ENCODE data around the gene AOC1.

Gene AOC1

DNA sequence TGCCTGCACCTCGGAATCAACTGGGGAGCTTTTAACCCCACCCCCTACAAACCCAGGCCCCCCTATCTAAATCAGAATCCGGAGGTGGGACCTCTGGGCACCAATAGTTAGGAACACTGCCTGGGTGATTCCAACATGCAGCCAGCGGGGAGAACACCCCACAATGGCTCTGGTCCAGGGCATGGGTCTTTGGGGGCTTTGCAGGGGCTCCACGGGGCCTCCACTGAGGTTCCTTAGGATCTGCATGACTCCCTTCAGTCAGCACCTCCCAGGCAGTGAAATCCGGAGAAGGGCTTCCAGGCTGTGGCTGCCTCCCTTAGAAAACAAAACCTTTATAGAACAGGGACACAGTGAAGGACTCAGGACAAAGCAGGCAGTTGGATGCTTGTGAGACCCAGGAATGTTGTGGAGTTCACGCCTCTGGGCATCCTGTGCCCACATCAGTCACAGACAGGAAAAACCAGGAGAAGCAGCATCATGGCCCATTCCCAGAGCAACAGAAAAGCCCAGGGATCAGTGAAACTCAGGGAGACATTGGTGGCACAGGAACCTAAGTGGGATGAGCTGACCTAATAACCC, 16.5 kb upstream of the AOC1 start:
- H3K36me3 ChIP-seq (ENCODE audit: insufficient read depth, insufficient read length, low read length), result no peaks in the 10 kb centered on the region
- DNase-seq (ENCODE audit: low read depth, low spot score), result no peak

DNA sequence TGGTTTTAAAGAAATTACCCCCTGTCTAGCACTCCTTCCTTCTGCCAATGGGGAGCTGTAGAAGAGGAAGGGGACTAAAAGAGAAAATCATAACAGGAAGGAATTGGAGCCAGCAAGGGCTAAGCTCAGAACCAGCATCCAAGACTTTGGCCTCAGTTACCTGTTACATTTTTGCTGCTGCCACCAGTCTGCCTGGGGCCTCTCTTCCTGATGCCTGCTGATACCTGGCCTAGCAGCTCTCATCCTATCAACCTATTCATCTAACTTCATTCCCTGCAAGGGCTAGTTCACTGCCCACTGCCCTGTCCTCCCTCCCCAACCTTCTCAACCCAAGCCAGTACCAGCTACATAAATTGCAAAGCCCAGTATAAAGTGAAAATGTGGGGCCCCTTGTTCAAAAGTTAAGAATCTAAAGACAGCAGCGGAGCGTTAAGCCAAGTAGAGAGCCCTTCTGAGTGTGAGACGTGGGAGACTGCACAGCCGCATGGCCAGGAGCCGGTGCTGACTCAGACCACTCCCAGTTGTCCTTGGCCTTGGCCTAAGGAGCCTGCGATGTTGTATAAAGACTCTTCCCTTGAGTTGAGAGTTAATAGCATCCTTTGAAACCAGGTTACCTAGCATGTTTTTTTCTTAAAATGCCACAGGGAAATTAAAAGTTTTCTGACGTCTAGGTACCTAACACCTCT, 13.2 kb upstream of the AOC1 start:
- Histone ChIP-seq H3K4me1 (ENCODE audit: insufficient read depth, insufficient read length) (peaks cover 3% of the 10 kb centered on the region), H3K9me3 (ENCODE audit: insufficient read depth, low read length) (no peaks in the 10 kb centered on the region), H3K27me3 (ENCODE audit: insufficient read depth, insufficient read length) (no peaks in the 10 kb centered on the region), H3K4me3 (ENCODE audit: insufficient read length, low read depth) (no peak overlapping the region), H3K9ac (ENCODE audit: insufficient read length, low read depth) (no peak overlapping the region), H3K36me3 (ENCODE audit: insufficient read depth, insufficient read length, low read length) (no peaks in the 10 kb centered on the region)
- no peak for DNase-seq (ENCODE audit: low read depth, low spot score)
- TF ChIP-seq YY1 (IDR thresholded peaks at IDR 0.05; ENCODE audit: insufficient read depth, insufficient read length) (no peak), ZNF274 (IDR thresholded peaks at IDR 0.05; ENCODE audit: low read depth, low read length) (no peak), SUZ12 (IDR thresholded peaks at IDR 0.05; ENCODE audit: extremely low read depth, insufficient read depth, insufficient read length) (no peak)

More for the DNA sequence above, 16.5 kb upstream of the AOC1 start:
- H3K9me3 ChIP-seq (ENCODE audit: insufficient read depth, low read length), result no peaks in the 10 kb centered on the region
- peaks cover 3% of the 10 kb centered on the region for H3K4me1 ChIP-seq (ENCODE audit: insufficient read depth, insufficient read length)
- no peak for TF ChIP-seq ZNF274 (IDR thresholded peaks at IDR 0.05; ENCODE audit: low read depth, low read length)
- TF ChIP-seq YY1 (IDR thresholded peaks at IDR 0.05; ENCODE audit: insufficient read depth, insufficient read length), result no peak
- TF ChIP-seq SUZ12 (IDR thresholded peaks at IDR 0.05; ENCODE audit: extremely low read depth, insufficient read depth, insufficient read length), result no peak
- H3K9ac ChIP-seq (ENCODE audit: insufficient read length, low read depth), result no peak overlapping the region
- no peak overlapping the region for H3K4me3 ChIP-seq (ENCODE audit: insufficient read length, low read depth)
- H3K27me3 ChIP-seq (ENCODE audit: insufficient read depth, insufficient read length), result no peaks in the 10 kb centered on the region

DNA sequence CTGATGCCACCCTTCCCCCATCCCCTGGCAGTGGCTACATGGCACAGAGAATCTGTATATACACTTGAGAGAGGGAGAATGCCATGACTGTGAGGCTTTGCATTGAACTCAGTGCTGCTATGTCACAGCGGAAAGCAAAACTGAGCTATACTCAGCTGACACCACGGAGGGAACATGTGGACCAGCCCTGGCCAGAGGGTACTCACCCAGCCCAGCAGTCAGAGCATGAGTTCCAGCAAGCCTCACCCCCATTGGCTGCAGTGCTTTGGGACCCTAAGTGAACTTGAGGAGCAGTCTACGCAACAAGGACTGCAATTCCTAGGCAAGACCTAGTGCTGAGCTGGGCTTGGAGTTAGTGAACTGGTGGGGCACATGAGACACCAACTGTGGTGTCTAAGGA, 10.3 kb upstream of the AOC1 start:
- TF ChIP-seq SUZ12 (IDR thresholded peaks at IDR 0.05; ENCODE audit: extremely low read depth, insufficient read depth, insufficient read length), result no peak
- DNase-seq (ENCODE audit: low read depth, low spot score), result no peak

DNA sequence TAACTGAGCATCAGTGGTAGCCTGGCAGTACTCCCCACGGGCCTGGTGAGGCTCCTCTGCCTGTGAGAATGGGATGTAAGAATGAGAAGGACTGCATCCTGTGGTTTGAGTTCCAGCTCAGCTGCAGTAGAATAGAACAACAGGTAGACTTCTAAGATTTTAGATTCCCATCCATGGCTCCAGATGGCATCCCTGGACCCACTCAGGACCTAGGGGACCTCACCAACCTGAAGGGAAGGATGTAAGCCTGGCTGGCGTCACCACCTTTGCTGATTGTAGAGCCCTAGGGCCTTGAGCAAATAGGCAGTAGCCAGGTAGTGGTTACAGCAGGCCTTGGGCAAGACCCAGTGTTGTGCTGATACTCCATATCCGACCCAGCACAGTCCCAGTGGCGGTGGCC, 9.6 kb upstream of the AOC1 start:
- Histone ChIP-seq H3K27me3 (ENCODE audit: insufficient read depth, insufficient read length) (no peaks in the 10 kb centered on the region), H3K4me1 (ENCODE audit: insufficient read depth, insufficient read length) (peaks cover 3% of the 10 kb centered on the region), H3K36me3 (ENCODE audit: insufficient read depth, insufficient read length, low read length) (no peaks in the 10 kb centered on the region), H3K9me3 (ENCODE audit: insufficient read depth, low read length) (no peaks in the 10 kb centered on the region), H3K9ac (ENCODE audit: insufficient read length, low read depth) (no peak overlapping the region), H3K4me3 (ENCODE audit: insufficient read length, low read depth) (no peak overlapping the region)
- TF ChIP-seq YY1 (IDR thresholded peaks at IDR 0.05; ENCODE audit: insufficient read depth, insufficient read length) (no peak), SUZ12 (IDR thresholded peaks at IDR 0.05; ENCODE audit: extremely low read depth, insufficient read depth, insufficient read length) (no peak), ZNF274 (IDR thresholded peaks at IDR 0.05; ENCODE audit: low read depth, low read length) (no peak)
- DNase-seq (ENCODE audit: low read depth, low spot score), result no peak

More for the DNA sequence above, 10.3 kb upstream of the AOC1 start:
- Histone ChIP-seq H3K36me3 (ENCODE audit: insufficient read depth, insufficient read length, low read length) (no peaks in the 10 kb centered on the region), H3K27me3 (ENCODE audit: insufficient read depth, insufficient read length) (no peaks in the 10 kb centered on the region), H3K4me1 (ENCODE audit: insufficient read depth, insufficient read length) (peaks cover 3% of the 10 kb centered on the region), H3K9me3 (ENCODE audit: insufficient read depth, low read length) (no peaks in the 10 kb centered on the region), H3K4me3 (ENCODE audit: insufficient read length, low read depth) (no peak overlapping the region), H3K9ac (ENCODE audit: insufficient read length, low read depth) (no peak overlapping the region)

DNA sequence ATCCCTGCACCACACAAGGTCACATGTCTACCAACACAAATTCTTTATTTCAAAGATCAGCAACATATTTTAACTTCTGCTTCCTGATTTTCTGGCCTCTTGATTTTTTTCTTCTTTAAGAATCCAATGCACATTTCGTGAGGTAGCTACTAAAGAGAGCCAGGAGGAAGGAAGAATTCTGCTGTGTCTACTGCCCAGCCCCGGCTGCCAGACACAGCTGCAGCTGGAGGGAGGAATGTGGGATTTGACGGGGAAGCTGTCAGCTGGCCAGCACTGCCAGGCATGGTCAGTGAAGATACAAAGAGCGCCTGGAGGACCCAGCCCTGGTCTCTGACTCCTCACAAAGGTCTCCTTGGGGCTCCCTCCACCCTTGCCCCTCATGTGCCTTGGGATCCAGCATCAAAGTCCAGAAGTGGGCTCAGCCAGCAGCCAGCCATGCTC, 6.9 kb upstream of the AOC1 start:
- TF ChIP-seq YY1 (IDR thresholded peaks at IDR 0.05; ENCODE audit: insufficient read depth, insufficient read length) (no peak), SUZ12 (IDR thresholded peaks at IDR 0.05; ENCODE audit: extremely low read depth, insufficient read depth, insufficient read length) (no peak), ZNF274 (IDR thresholded peaks at IDR 0.05; ENCODE audit: low read depth, low read length) (no peak)
- no peak for DNase-seq (ENCODE audit: low read depth, low spot score)
- Histone ChIP-seq H3K4me3 (ENCODE audit: insufficient read length, low read depth) (no peak overlapping the region), H3K27me3 (ENCODE audit: insufficient read depth, insufficient read length) (no peaks in the 10 kb centered on the region), H3K9ac (ENCODE audit: insufficient read length, low read depth) (no peak overlapping the region), H3K4me1 (ENCODE audit: insufficient read depth, insufficient read length) (no peaks in the 10 kb centered on the region), H3K36me3 (ENCODE audit: insufficient read depth, insufficient read length, low read length) (no peaks in the 10 kb centered on the region), H3K9me3 (ENCODE audit: insufficient read depth, low read length) (no peaks in the 10 kb centered on the region)

DNA sequence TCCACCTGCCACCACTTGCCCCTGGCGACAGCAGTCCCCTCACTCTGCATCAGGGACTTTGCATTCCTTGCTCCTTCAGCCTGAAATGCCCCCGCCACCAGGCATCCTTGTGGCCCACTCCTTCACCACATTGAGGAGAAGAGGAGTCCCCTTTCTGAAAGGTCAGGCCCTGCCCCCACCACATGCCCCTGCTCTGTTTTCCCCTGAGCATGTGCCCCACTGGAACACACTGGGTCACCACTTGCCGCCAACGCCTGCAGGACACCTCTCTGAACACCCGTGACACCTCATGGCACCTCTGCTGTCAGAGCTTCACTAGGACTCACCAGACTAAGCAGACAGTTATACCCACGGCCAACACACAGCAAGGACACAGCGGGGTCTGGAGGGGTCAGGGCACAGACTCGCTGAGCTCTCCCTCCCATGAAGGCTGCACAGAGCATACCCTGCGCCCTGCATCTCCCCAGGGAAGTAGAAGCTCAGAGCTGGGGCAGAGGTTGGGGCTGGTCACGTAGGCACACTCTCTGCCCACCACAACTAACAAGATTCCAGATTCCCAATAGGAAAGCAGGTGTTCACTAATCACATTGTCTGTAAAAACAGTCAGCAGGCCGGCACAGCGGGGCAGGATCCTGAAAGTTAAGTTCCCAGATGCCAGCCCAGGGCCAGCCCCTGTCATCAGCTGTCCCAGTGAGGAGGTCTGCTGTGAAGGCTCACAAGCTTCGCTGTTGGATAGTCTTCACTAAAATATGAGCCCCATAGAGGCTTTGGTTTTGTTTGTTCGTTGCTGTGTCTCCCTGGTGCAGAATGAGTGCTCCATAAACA, 5.8 kb upstream of the AOC1 start:
- DNase-seq (ENCODE audit: low read depth, low spot score), result no peak
- Histone ChIP-seq H3K9ac (ENCODE audit: insufficient read length, low read depth) (no peak overlapping the region), H3K4me1 (ENCODE audit: insufficient read depth, insufficient read length) (no peaks in the 10 kb centered on the region), H3K27me3 (ENCODE audit: insufficient read depth, insufficient read length) (no peaks in the 10 kb centered on the region), H3K36me3 (ENCODE audit: insufficient read depth, insufficient read length, low read length) (no peaks in the 10 kb centered on the region), H3K4me3 (ENCODE audit: insufficient read length, low read depth) (no peak overlapping the region), H3K9me3 (ENCODE audit: insufficient read depth, low read length) (no peaks in the 10 kb centered on the region)
- no peak for TF ChIP-seq SUZ12 (IDR thresholded peaks at IDR 0.05; ENCODE audit: extremely low read depth, insufficient read depth, insufficient read length)
- TF ChIP-seq YY1 (IDR thresholded peaks at IDR 0.05; ENCODE audit: insufficient read depth, insufficient read length), result no peak
- TF ChIP-seq ZNF274 (IDR thresholded peaks at IDR 0.05; ENCODE audit: low read depth, low read length), result no peak

DNA sequence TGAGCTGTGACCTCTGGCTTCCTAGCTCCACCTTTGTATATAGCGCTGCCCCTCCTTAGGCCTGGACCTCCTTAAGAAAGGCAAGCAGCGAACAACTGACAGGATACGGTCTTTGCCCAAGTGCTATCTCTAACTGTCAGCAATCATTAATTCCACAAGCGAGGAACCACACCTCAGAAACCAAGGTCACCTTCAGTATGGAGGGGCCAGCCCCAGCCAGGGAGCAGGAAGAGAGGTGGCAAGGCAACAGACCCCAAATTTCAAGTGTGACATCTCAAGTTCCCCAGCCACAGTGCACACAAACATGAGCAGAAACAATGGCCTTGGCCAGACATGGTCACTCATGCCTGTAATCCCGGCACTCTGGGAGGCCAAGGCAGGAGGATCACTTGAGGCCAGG, 4.8 kb upstream of the AOC1 start:
- no peak for TF ChIP-seq ZNF274 (IDR thresholded peaks at IDR 0.05; ENCODE audit: low read depth, low read length)
- TF ChIP-seq YY1 (IDR thresholded peaks at IDR 0.05; ENCODE audit: insufficient read depth, insufficient read length), result no peak
- TF ChIP-seq SUZ12 (IDR thresholded peaks at IDR 0.05; ENCODE audit: extremely low read depth, insufficient read depth, insufficient read length), result no peak
- H3K4me1 ChIP-seq (ENCODE audit: insufficient read depth, insufficient read length), result no peaks in the 10 kb centered on the region
- H3K36me3 ChIP-seq (ENCODE audit: insufficient read depth, insufficient read length, low read length), result no peaks in the 10 kb centered on the region
- H3K9ac ChIP-seq (ENCODE audit: insufficient read length, low read depth), result no peak overlapping the region
- no peak for DNase-seq (ENCODE audit: low read depth, low spot score)
- H3K9me3 ChIP-seq (ENCODE audit: insufficient read depth, low read length), result no peaks in the 10 kb centered on the region
- no peaks in the 10 kb centered on the region for H3K27me3 ChIP-seq (ENCODE audit: insufficient read depth, insufficient read length)
- no peak overlapping the region for H3K4me3 ChIP-seq (ENCODE audit: insufficient read length, low read depth)

Data from NT2/D1 (cell line).